HG02870 (cell line): ENCODE results near the gene PCED1B.

Source experiments
- ATAC-seq: cut with Tn5 transposase; IDR thresholded peaks from one replicate; pipeline ENCODE4 v1.9.1; 2021; ENCODE audit warnings: mild to moderate bottlenecking, moderate library complexity; ENCODE audit not compliant: unreplicated experiment

The PCED1B gene

GRCh38 chr12:47224563-47225133 is 145.2 kb downstream of the PCED1B start:
- ATAC-seq = no peak

DNA sequence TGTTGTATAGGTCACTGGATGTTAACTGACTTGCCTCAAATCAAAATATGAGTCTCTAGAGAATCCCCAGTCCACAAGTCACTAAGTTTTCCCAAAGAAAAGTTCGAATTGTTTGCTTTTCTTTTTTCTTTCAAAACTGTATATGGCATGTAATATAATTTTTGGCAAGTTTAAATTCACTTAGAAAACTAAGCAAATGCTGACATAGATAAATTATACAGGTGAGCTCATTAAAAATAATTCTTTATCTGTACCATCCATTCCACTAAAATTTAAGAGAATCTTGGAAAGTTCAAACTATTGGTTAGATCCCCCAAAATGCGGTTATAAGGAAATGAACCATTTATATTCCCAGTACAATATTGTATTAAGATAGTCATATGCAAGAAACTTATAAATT is 145.9 kb downstream of the PCED1B start:
- ATAC-seq = no peak

DNA sequence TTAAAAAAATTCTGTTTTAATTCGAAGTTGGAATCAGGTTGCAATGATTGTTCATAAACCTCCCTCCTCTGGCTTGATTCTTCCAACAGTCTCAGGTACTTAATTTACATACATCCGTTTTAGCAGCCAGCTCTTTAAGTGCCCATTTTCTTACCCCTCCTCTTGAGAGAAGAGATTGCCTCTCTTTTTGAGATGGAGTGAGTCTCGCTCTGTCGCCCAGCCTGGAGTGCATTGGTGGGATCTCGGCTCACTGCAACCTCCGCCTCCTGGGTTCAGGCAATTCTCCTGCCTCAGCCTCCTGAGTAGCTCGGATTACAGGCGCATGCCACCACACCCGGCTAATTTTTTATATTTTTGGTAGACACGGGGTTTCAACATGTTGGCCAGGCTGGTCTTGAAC is 146.8 kb downstream of the PCED1B start:
- no peak for ATAC-seq

DNA sequence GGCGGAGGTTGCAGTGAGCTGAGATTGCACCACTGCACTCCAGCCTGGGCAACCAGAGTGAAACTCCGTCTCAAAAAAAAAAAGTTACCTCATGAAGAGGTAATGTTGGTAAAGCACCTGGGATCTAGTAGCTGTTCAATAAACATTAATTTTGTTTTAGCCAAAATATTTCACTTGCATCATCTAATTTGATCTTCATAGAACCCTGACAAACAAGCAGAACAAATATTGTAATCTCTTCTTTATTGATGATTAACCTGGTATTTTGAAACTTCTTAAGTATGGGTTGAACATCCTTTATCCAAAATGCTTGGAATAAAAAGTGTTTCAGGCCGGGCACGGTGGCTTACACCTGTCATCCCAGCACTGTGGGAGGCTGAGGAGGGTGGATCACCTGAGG is 149.4 kb downstream of the PCED1B start:
- no peak for ATAC-seq

- ATAC-seq = no peak
These were observed 152.0 kb downstream of the PCED1B start for GRCh38 chr12:47231456-47231855.

DNA sequence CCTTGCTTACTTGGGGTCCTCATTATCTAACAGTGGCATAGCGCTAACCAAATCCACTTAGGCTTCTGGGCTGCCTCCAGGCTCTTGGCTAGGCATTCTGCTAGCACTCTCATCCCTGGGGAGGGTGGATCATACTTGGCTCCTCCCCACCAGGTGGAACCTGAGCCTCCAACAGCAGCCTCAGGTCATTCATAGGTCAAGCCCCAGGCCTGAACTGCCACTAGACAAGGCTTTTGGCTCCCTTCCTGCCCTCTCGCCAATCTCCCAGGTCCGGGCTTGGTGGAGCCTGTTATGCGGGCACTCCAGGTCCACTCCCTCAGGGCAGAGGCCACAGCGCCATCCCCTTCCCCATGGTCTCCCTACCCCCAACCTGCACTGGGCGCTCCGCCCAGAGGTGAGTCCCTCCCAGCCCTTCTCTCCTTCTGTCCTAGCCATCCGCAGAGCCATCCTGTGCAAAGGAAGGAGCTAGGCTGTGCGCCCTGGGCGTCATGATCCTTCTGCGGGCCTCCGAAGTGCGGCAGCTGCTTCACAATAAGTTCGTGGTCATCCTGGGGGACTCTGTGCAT is 155.2 kb downstream of the PCED1B start:
- ATAC-seq = no peak

GRCh38 chr12:47235258-47236040 is 156.0 kb downstream of the PCED1B start:
- ATAC-seq = no peak

GRCh38 chr12:47236109-47236714 is 156.8 kb downstream of the PCED1B start:
- ATAC-seq = no peak

- ATAC-seq = no peak
These were observed 158.4 kb downstream of the PCED1B start for GRCh38 chr12:47237751-47238211.

GRCh38 chr12:47238669-47239114 is 159.3 kb downstream of the PCED1B start:
- no peak for ATAC-seq

DNA sequence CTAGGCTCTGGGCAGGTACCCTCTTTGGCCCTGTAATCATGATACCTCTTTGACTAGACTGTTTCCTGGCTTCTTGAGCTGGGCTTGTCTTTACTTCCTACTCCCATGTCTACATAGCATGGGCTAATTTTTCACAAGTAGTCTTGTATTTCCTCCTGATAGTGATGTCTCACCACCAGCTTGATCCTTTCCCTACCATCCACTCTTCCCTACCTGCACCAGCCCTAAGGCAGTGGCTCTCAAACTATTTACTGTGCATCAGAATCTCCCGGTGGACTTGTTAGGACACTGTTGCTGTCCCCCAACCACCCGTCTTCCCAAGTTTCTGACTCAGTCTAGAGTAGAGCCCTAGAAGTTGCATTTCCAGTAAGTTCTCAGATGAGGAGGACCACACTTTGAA is 163.0 kb downstream of the PCED1B start:
- ATAC-seq = no peak

GRCh38 chr12:47244835-47245234 is 165.4 kb downstream of the PCED1B start:
- no peak for ATAC-seq

DNA sequence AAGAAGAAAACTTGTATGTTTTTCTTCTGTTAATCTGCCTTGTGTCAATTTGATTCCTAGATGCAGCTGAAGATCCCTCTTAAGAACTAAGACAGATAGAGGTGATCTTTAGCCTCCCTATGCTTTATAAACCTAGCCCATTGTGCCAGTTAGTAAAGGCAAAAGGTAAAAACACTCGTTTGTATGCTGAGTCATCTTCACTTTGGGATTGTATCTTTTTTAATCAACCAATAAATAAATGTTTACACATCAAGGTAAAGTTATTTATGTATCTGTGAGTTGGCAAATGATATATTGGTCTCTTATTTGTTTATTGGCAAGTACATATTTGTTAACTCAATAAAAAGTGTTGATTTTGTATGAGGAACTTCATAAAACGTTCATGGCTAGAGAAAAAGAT is 166.2 kb downstream of the PCED1B start:
- ATAC-seq = no peak

GRCh38 chr12:47247418-47247817 is 168.0 kb downstream of the PCED1B start:
- ATAC-seq = no peak

DNA sequence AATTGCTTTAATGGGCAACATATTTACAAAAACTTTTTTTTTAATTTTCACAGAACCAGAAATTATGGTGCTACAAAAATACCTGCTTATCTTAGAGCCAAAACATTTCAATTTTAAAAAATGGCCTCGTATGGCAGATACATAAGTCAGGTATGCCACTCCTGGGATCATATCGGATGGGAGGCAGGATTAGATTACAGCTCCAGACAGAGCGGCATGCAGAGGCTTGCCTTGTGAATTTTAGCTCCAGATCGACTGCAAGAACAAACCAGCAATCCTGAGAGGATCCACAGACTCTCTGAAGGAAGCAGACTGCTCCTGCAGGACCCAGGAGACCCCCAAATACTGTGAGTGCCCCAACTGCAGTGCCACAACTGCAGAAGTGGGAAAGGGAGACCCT is 169.7 kb downstream of the PCED1B start:
- no peak for ATAC-seq

- no peak for ATAC-seq
These were observed 170.4 kb downstream of the PCED1B start for GRCh38 chr12:47249719-47250357.

DNA sequence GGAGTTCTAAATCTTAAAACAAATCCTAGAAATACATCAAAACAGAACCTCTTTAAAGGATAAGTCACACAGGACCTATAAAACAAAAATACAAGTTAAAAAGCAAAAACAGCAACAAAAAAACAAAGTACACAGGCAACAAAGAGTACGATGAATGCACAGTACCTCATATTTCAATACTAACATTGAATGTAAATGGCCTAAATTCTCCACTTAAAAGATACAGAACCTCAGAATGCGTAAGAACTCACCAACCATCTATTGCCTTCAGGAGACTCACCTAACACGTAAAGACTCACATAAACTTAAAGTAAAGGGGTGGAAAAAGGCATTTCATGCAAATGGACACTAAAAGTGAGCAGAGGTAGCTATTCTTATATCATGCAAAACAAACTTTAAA is 172.5 kb downstream of the PCED1B start:
- no peak for ATAC-seq

DNA sequence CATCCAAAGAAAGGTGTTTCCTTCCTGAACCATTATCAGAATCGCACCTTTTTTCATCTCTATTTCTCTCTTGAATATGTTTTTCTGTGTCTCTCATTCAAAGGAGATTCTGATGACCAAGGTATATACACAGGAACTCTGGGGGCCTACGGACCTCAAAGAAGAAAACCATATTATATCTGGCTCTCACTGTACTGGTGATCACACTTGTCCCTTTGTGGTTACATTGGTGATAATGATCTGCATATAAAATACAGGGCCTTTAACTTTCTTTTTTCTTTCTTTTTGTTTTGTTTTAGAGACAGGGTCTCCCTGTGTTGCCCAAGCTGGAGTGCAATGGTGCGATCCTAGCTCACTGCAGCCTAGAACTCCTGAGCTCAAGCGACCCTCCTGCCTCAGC is 185.5 kb downstream of the PCED1B start:
- no peak for ATAC-seq

DNA sequence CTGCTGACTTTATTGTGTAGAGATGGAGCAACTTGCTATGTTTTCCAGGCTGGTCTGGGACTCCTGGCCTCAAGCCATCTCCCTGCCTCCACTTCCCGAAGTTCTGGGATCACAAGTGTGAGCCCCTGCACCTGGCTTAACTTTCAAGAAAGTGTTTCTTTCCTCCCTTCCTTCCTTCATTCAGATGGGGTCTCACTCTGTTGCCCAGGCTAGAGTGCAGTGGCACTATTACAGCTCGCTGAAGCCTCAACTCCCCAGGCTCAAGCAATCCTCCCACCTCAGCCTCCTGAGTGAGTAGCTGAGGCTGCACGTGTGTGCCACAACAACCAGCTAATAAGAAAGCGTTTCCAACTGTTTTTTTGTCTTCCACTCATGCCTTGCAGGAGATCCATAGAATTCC is 186.0 kb downstream of the PCED1B start:
- ATAC-seq = no peak

GRCh38 chr12:47267571-47267970 is 188.2 kb downstream of the PCED1B start:
- no peak for ATAC-seq
